Fibroblast of lung (primary cell): ENCODE results near the gene PLAAT3. TPM values are rescaled to one million over a fixed set of nuclear protein-coding genes. Genes with fewer than 3 reads are reported as not detected.
"Not testable (repeated sequence)": the region's sequence is repeated elsewhere in the genome, so short reads cannot be mapped to it uniquely, and the experiment has no call there.

Experiments used
- DNase-seq, 2 donors: peaks; one replicate each; pipeline versions ENCODE4 v3.0.0 to v3.0.0-alpha.2; 2010; ENCODE audit warnings: low read depth in 2 of 2
- H2AFZ ChIP-seq: 2 replicates; pipeline ENCODE4 v1.5.1; 2012; ENCODE audit warnings: low read length, control low read depth, inconsistent platforms
- H3K27ac ChIP-seq: 2 replicates; pipeline ENCODE4 v1.5.1; 2011; ENCODE audit warnings: low read length, control low read depth; ENCODE audit not compliant: insufficient read depth
- H3K27me3 ChIP-seq: 2 replicates; pipeline ENCODE4 v1.5.1; 2011; ENCODE audit warnings: mild to moderate bottlenecking, low read length; ENCODE audit not compliant: control insufficient read depth, insufficient read depth
- H3K36me3 ChIP-seq: 2 replicates; pipeline ENCODE4 v1.5.1; 2011; ENCODE audit warnings: low read length; ENCODE audit not compliant: control insufficient read depth, insufficient read depth
- H3K4me1 ChIP-seq: 2 replicates; pipeline ENCODE4 v1.5.1; 2011; ENCODE audit warnings: low read length; ENCODE audit not compliant: control insufficient read depth, insufficient read depth; ENCODE audit errors: extremely low read depth
- H3K4me2 ChIP-seq: 2 replicates; pipeline ENCODE4 v1.5.1; 2011; ENCODE audit warnings: low read length, control low read depth; ENCODE audit not compliant: insufficient read depth; ENCODE audit errors: extremely low read depth
- H3K4me3 ChIP-seq, 4 experiments: fragments of 200-600 bp in 1 of 4; sonication (generic) in 1 of 4; replicated peaks in 1 of 4; 2 replicates each; pipeline ENCODE4 v1.5.1; 2011 to 2016; ENCODE audit warnings: low read length in 4 of 4, low read depth in 3 of 4, mild to moderate bottlenecking in 3 of 4, control low read depth in 2 of 4, inconsistent platforms in 1 of 4, mixed read lengths in 1 of 4; ENCODE audit not compliant: insufficient read depth in 1 of 4; ENCODE audit errors: control extremely low read depth in 1 of 4
- H3K79me2 ChIP-seq: 2 replicates; pipeline ENCODE4 v1.5.1; 2012; ENCODE audit warnings: mild to moderate bottlenecking, low read length, inconsistent platforms; ENCODE audit not compliant: control insufficient read depth, insufficient read depth
- H3K9ac ChIP-seq: 2 replicates; pipeline ENCODE4 v1.5.1; 2011; ENCODE audit warnings: mild to moderate bottlenecking, low read length, control low read depth; ENCODE audit not compliant: insufficient read depth
- H3K9me3 ChIP-seq: 2 replicates; pipeline ENCODE4 v1.5.1; 2012; ENCODE audit warnings: low read depth, low read length; ENCODE audit not compliant: control insufficient read depth, insufficient read depth
- H4K20me1 ChIP-seq: 2 replicates; pipeline ENCODE4 v1.5.1; 2011; ENCODE audit warnings: low read length; ENCODE audit not compliant: control insufficient read depth, insufficient read depth; ENCODE audit errors: extremely low read depth
- CTCF ChIP-seq, 2 donors: IDR thresholded peaks in 1 of 2; conservative IDR thresholded peaks in 1 of 2; 1 replicate in 1 of 2; 2 replicates in 1 of 2; pipeline ENCODE4 v1.5.1; 2011 to 2012; ENCODE audit warnings: low read length in 2 of 2, control low read depth in 1 of 2, inconsistent platforms in 1 of 2, low read depth in 1 of 2, mild to moderate bottlenecking in 1 of 2
- EZH2 ChIP-seq: IDR thresholded peaks from 2 replicates; pipeline ENCODE4 v1.5.1; 2012; ENCODE audit warnings: low read length, control low read depth, mild to moderate bottlenecking; ENCODE audit errors: missing control alignments
- polyA plus RNA-seq, 2 donors: library from polyadenylated mRNA; depleted of rRNA in 1 of 2; stranded (reverse) in 1 of 2; unstranded in 1 of 2; fragments of >200 nt; gene quantifications; 2 replicates each; pipeline ENCODE4 v1.2.1, GENCODE V29; 2011 to 2012; ENCODE audit warnings: missing spikeins in 1 of 2
- total RNA-seq: library from RNA; depleted of rRNA; stranded (reverse); fragments of >200 nt; gene quantifications from 2 replicates; pipeline ENCODE4 v1.2.1, GENCODE V29; 2014

The PLAAT3 gene
- total and polyA plus RNA-seq, 2 donors (not counting 1 experiment from before 2014, with no cell fraction given), result 11.4 to 45.4 TPM

- Histone ChIP-seq H3K27me3 (no peaks in the 10 kb centered on the region), H2AFZ (no peak overlapping the region)
These were observed 27.6 kb downstream of the PLAAT3 start for GRCh38 chr11:63586451-63587166.

GRCh38 chr11:63583357-63583677 lies 30.9 kb downstream of the PLAAT3 start:
- Histone ChIP-seq H3K4me2 (no peak overlapping the region), H2AFZ (no peak overlapping the region), H3K79me2 (no peaks in the 10 kb centered on the region), H3K27me3 (no peaks in the 10 kb centered on the region), H3K4me3 (no peak overlapping the region), H3K9me3 (no peaks in the 10 kb centered on the region), H3K9ac (no peak overlapping the region), H4K20me1 (no peaks in the 10 kb centered on the region), H3K4me1 (no peaks in the 10 kb centered on the region), H3K27ac (no peak overlapping the region), H3K36me3 (no peaks in the 10 kb centered on the region)
- DNase-seq, result no peak
- TF ChIP-seq EZH2 (no peak), CTCF (conservative IDR thresholded peaks at IDR 0.05 in 1 of 2, IDR thresholded peaks at IDR 0.05 in 1 of 2; ENCODE audit: low read depth in 1 of 2, low read length in 2 of 2) (no peak)

More at GRCh38 chr11:63586451-63587166, 27.6 kb downstream of the PLAAT3 start:
- H3K36me3 ChIP-seq, result no peaks in the 10 kb centered on the region
- no peaks in the 10 kb centered on the region for H3K79me2 ChIP-seq
- TF ChIP-seq EZH2, result no peak
- no peak for TF ChIP-seq CTCF (conservative IDR thresholded peaks at IDR 0.05 in 1 of 2, IDR thresholded peaks at IDR 0.05 in 1 of 2; ENCODE audit: low read depth in 1 of 2, low read length in 2 of 2)
- H3K4me3 ChIP-seq, result no peak overlapping the region
- no peak overlapping the region for H3K27ac ChIP-seq
- H3K9me3 ChIP-seq, result no peaks in the 10 kb centered on the region
- H4K20me1 ChIP-seq, result no peaks in the 10 kb centered on the region
- H3K9ac ChIP-seq, result no peak overlapping the region
- H3K4me1 ChIP-seq, result no peaks in the 10 kb centered on the region
- DNase-seq, result no peak
- no peak overlapping the region for H3K4me2 ChIP-seq

- H4K20me1 ChIP-seq, H3K9me3 ChIP-seq, H3K27ac ChIP-seq, H3K36me3 ChIP-seq, H3K4me1 ChIP-seq, H2AFZ ChIP-seq, H3K9ac ChIP-seq, DNase-seq, H3K79me2 ChIP-seq, H3K4me3 ChIP-seq, H3K27me3 ChIP-seq, H3K4me2 ChIP-seq: not testable (repeated sequence)
These were observed 33.0 kb downstream of the PLAAT3 start for GRCh38 chr11:63581224-63581623.

- H3K27me3 ChIP-seq, H4K20me1 ChIP-seq, H3K27ac ChIP-seq, H3K4me2 ChIP-seq, DNase-seq, H3K9me3 ChIP-seq, H3K4me1 ChIP-seq, H3K9ac ChIP-seq, H3K4me3 ChIP-seq, H3K79me2 ChIP-seq, H3K36me3 ChIP-seq, H2AFZ ChIP-seq: not testable (repeated sequence)
These were observed 35.4 kb downstream of the PLAAT3 start for GRCh38 chr11:63578882-63579281.
